Measurements from ENCODE around the gene ERBB4.

- TF ChIP-seq POLR2A (IDR thresholded peaks at IDR 0.05) (no peak), CTCF (IDR thresholded peaks at IDR 0.05) (no peak)
Observed at GRCh38 chr2:211598238-211598637, 940.4 kb downstream of the ERBB4 start.

All from ovary (tissue), 3 donors.